Transverse colon (tissue), 3 donors: ENCODE measurements around the gene TAGAP.

Experiments
- POLR2A ChIP-seq: fragments of 450-650 bp; IDR thresholded peaks from one replicate; pipeline ENCODE4 v1.6.1; 2016; ENCODE audit warnings: antibody characterized with exemption, mild to moderate bottlenecking, moderate library complexity
- TF ChIP-seq, protein P1 (sequence below), 5 experiments: fragments of 200-600 bp in 3 of 5; fragments of 450-650 bp in 2 of 5; sonication (generic) in 3 of 5; IDR thresholded peaks; 1 replicate in 2 of 5; 2 replicates in 3 of 5; pipeline ENCODE4 v1.5.1; 2016 to 2017; ENCODE audit warnings: antibody characterized with exemption in 5 of 5, inconsistent platforms in 3 of 5, mild to moderate bottlenecking in 2 of 5, moderate library complexity in 1 of 5

- no peak for TF ChIP-seq POLR2A
- TF ChIP-seq, protein P1, sequence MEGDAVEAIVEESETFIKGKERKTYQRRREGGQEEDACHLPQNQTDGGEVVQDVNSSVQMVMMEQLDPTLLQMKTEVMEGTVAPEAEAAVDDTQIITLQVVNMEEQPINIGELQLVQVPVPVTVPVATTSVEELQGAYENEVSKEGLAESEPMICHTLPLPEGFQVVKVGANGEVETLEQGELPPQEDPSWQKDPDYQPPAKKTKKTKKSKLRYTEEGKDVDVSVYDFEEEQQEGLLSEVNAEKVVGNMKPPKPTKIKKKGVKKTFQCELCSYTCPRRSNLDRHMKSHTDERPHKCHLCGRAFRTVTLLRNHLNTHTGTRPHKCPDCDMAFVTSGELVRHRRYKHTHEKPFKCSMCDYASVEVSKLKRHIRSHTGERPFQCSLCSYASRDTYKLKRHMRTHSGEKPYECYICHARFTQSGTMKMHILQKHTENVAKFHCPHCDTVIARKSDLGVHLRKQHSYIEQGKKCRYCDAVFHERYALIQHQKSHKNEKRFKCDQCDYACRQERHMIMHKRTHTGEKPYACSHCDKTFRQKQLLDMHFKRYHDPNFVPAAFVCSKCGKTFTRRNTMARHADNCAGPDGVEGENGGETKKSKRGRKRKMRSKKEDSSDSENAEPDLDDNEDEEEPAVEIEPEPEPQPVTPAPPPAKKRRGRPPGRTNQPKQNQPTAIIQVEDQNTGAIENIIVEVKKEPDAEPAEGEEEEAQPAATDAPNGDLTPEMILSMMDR (IDR thresholded peaks at IDR 0.05) = no peak
Observed at GRCh38 chr6:159089909-159090308, 45.1 kb upstream of the TAGAP start.
